Measurements from ENCODE around the gene NUDT1. TPM values are rescaled to one million over a fixed set of nuclear protein-coding genes. Genes with fewer than 3 reads are reported as not detected.

Gene NUDT1
- total RNA-seq, 3 donors from 2014 or later (not counting 1 experiment from before 2014, with no cell fraction given), result 17.9 to 19.2 (median 18.2) TPM

DNA sequence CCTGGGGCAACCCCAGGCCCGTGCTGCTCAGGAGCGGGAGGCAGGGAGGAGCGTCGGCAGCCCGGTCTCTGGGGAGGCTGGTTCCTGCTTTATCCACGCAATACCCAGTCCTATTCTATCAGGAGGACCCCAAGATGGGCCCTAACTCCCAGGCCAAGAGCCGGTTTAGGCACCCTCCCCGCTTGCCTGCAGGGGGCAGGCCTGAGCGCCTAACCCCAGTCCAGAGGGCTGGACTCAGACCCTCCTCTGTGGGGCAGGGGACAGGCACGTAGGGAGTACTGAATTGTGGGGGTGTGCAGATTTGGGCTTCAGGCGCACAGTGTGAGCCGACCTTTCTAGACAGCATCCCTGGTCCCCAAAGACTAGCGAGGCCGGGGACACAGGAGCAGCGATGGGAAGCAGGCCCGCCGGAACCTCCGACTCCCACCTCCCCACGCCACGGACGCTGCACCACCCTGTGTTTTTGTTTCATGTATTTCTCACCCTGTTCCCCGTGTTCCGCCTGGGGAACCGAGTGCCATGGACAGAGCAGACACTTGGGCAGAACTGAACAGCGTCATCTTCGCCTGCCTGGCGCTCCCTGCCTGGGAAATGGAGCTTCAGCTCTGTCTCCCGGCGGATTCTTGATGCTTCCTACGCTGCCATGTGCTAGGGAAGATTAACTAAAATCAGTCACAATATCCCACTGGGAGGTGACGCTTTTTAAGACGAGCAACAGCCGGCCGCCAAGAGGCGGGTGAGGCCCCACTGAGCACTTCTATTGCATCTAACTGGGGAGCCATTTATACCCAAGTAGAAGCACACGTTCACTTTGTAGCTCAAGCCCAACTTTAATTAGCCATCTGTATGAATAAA lies 5.3 kb downstream of the NUDT1 start:
- Mint-ChIP-seq H3K9me3 (no peaks in the 10 kb centered on the region), H3K4me1 (peaks cover 20 to 43% of the 10 kb centered on the region in 2 donors), H3K4me3 (no peak overlapping the region), H3K36me3 (no peaks in the 10 kb centered on the region), H3K27ac (no peak overlapping the region), H3K27me3 (ENCODE audit: low read depth in 2 of 2) (no peaks in the 10 kb centered on the region)
- TF ChIP-seq, protein P1, sequence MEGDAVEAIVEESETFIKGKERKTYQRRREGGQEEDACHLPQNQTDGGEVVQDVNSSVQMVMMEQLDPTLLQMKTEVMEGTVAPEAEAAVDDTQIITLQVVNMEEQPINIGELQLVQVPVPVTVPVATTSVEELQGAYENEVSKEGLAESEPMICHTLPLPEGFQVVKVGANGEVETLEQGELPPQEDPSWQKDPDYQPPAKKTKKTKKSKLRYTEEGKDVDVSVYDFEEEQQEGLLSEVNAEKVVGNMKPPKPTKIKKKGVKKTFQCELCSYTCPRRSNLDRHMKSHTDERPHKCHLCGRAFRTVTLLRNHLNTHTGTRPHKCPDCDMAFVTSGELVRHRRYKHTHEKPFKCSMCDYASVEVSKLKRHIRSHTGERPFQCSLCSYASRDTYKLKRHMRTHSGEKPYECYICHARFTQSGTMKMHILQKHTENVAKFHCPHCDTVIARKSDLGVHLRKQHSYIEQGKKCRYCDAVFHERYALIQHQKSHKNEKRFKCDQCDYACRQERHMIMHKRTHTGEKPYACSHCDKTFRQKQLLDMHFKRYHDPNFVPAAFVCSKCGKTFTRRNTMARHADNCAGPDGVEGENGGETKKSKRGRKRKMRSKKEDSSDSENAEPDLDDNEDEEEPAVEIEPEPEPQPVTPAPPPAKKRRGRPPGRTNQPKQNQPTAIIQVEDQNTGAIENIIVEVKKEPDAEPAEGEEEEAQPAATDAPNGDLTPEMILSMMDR (IDR thresholded peaks at IDR 0.05), result peak; percentile 32
- H3K4me3 ChIP-seq (ENCODE audit: low read length), result no peak overlapping the region
- H3K27me3 ChIP-seq (ENCODE audit: control insufficient read depth, insufficient read depth, low read length), result no peaks in the 10 kb centered on the region
- DNase-seq (peak in 1 of 2 donors; percentile 38), ATAC-seq (peak in 1 of 3 donors; percentile 29)
- H3K36me3 ChIP-seq (ENCODE audit: control insufficient read depth, insufficient read depth, low read length), result no peaks in the 10 kb centered on the region
- 94% methylated on average over 36 of the region's 36 CpGs for WGBS (ENCODE audit: insufficient coverage)
- peaks cover 80% of the 10 kb centered on the region for H3K4me1 ChIP-seq (ENCODE audit: control insufficient read depth, insufficient read depth, low read length)
- no peaks in the 10 kb centered on the region for H3K9me3 ChIP-seq (ENCODE audit: control insufficient read depth, insufficient read depth, low read length)
- no peak overlapping the region for H3K27ac ChIP-seq (ENCODE audit: low read length)
- intact Hi-C loops (cut with micrococcal nuclease), result loop anchor here (5.0 to 10.0 kb wide), 3 partner anchors 100 to 673 kb away; partner anchors contain the start of gene PSMG3

DNA sequence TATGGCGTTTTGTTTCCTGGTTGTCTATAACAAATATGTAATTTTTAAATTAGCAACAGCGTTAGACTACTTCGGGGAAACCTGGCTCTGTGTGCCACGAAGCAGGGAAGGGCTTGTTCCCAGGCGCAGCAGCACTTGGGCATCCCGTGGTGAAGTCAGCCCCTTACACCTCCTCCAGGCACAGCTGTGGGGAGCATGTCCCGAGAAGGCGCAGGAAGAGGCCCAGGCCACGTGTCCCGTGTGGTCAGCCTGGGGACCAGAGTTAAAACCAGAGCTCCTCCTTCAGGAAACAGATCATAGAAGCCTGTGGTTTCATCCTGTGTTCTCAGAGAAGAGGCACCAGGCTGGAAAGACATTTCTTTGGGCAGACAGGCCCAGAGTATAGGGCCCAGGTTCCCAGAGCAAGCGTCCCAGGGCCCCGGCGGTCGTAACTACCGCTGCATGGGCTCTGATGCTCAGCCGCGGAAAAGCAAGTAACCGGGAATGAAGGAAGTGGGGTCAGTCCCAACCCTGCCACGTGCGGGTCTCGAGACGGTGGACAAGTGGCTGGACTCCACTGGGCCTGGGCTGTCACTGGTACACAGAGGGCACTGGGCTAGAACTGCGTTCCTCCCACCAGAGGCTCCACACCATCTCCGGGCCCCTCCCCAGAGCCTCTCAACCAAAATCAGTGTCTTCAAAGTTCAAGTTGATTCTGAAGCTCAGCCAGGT lies 7.1 kb downstream of the NUDT1 start:
- Mint-ChIP-seq H3K4me3 (peak overlapping the region; percentile 85), H3K4me1 (peaks cover 15 to 42% of the 10 kb centered on the region in 2 donors), H3K36me3 (no peaks in the 10 kb centered on the region), H3K27me3 (ENCODE audit: low read depth in 2 of 2) (no peaks in the 10 kb centered on the region), H3K9me3 (no peaks in the 10 kb centered on the region), H3K27ac (peak overlapping the region; percentile 72 to 82)
- Histone ChIP-seq H3K27ac (ENCODE audit: low read length) (peak overlapping the region; percentile 40), H3K4me3 (ENCODE audit: low read length) (no peak overlapping the region), H3K27me3 (ENCODE audit: control insufficient read depth, insufficient read depth, low read length) (no peaks in the 10 kb centered on the region), H3K9me3 (ENCODE audit: control insufficient read depth, insufficient read depth, low read length) (no peaks in the 10 kb centered on the region), H3K4me1 (ENCODE audit: control insufficient read depth, insufficient read depth, low read length) (peaks cover 73% of the 10 kb centered on the region), H3K36me3 (ENCODE audit: control insufficient read depth, insufficient read depth, low read length) (no peaks in the 10 kb centered on the region)
- ATAC-seq (peak; percentile 21 to 59 (median 25)), DNase-seq (peak in 1 of 2 donors; percentile 35)
- 15% methylated on average over 24 of the region's 24 CpGs for WGBS (ENCODE audit: insufficient coverage)
- TF ChIP-seq, protein P1 (IDR thresholded peaks at IDR 0.05), result no peak
- intact Hi-C loops (cut with micrococcal nuclease), result loop anchor here (5.0 to 10.0 kb wide), 3 partner anchors 98 to 674 kb away; partner anchors contain the start of gene PSMG3

DNA sequence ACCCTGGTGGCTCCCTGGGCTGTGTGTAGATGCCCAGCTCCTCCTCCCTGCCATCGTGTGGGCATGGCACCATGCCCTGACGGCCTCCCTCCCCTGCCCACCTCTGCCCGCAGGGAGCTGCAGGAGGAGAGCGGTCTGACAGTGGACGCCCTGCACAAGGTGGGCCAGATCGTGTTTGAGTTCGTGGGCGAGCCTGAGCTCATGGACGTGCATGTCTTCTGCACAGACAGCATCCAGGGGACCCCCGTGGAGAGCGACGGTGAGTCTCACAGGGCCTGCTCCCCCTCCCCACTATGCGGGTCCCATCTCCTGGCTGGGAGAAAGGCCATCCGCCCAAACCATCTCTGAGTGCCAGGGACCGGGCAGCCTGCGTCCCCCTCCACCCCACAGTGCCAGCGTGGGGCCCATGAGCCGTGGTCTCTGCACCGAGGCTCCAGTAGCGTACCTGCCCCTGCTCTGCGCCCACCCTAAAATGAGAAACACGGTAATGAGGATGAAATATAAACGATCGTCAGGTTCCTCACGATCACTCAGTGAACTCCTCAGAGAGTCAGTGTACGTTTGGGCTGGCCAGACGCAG lies 7.8 kb downstream of the NUDT1 start:
- 89% methylated on average over 27 of the region's 27 CpGs for WGBS (ENCODE audit: insufficient coverage)
- Mint-ChIP-seq H3K36me3 (no peaks in the 10 kb centered on the region), H3K4me1 (peaks cover 15 to 36% of the 10 kb centered on the region in 2 donors), H3K27ac (no peak overlapping the region), H3K4me3 (peak overlapping the region; percentile 85), H3K27me3 (ENCODE audit: low read depth in 2 of 2) (no peaks in the 10 kb centered on the region), H3K9me3 (no peaks in the 10 kb centered on the region)
- ATAC-seq, result no peak
- Histone ChIP-seq H3K9me3 (ENCODE audit: control insufficient read depth, insufficient read depth, low read length) (no peaks in the 10 kb centered on the region), H3K27me3 (ENCODE audit: control insufficient read depth, insufficient read depth, low read length) (no peaks in the 10 kb centered on the region), H3K4me1 (ENCODE audit: control insufficient read depth, insufficient read depth, low read length) (peaks cover 72% of the 10 kb centered on the region), H3K4me3 (ENCODE audit: low read length) (no peak overlapping the region), H3K27ac (ENCODE audit: low read length) (no peak overlapping the region), H3K36me3 (ENCODE audit: control insufficient read depth, insufficient read depth, low read length) (no peaks in the 10 kb centered on the region)
- intact Hi-C loops (cut with micrococcal nuclease), result loop anchor here (5.0 to 10.0 kb wide), 3 partner anchors 97 to 675 kb away; partner anchors contain the start of gene PSMG3
- no peak for DNase-seq
- TF ChIP-seq, protein P1 (IDR thresholded peaks at IDR 0.05), result no peak

Data from natural killer cell (primary cell).